B cell (primary cell): ENCODE results near the gene RFX3.

Experiments
- CTCF ChIP-seq: fragments of 200-600 bp; IDR thresholded peaks from one replicate; pipeline ENCODE4 v1.8.0; 2022; ENCODE audit warnings: antibody characterized with exemption, mild to moderate bottlenecking
- EZH2 ChIP-seq: IDR thresholded peaks from 2 replicates; pipeline ENCODE4 v1.6.1; 2012; ENCODE audit warnings: borderline replicate concordance, low read depth, mild to moderate bottlenecking, moderate library complexity, low read length; ENCODE audit not compliant: insufficient read depth, poor library complexity, severe bottlenecking

- TF ChIP-seq CTCF: no peak
- TF ChIP-seq EZH2: no peak
Measured at GRCh38 chr9:3401221-3401954, 124.4 kb downstream of the RFX3 start.
